GM12864 (cell line): ENCODE results near the gene FBXO21.

ENCODE experiments used
- DNase-seq: peaks from one replicate; pipeline ENCODE4 v3.0.0-alpha.2; 2011; ENCODE audit warnings: low read depth
- H3K4me3 ChIP-seq: 2 replicates; pipeline ENCODE4 v1.5.1; 2011; ENCODE audit warnings: mild to moderate bottlenecking, low read depth, low read length, control low read depth
- CTCF ChIP-seq: IDR thresholded peaks from 2 replicates; pipeline ENCODE4 v1.5.1; 2011; ENCODE audit warnings: low read depth, mild to moderate bottlenecking, moderate library complexity, low read length, control low read depth, inconsistent platforms; ENCODE audit errors: missing control alignments

FBXO21 gene

DNA sequence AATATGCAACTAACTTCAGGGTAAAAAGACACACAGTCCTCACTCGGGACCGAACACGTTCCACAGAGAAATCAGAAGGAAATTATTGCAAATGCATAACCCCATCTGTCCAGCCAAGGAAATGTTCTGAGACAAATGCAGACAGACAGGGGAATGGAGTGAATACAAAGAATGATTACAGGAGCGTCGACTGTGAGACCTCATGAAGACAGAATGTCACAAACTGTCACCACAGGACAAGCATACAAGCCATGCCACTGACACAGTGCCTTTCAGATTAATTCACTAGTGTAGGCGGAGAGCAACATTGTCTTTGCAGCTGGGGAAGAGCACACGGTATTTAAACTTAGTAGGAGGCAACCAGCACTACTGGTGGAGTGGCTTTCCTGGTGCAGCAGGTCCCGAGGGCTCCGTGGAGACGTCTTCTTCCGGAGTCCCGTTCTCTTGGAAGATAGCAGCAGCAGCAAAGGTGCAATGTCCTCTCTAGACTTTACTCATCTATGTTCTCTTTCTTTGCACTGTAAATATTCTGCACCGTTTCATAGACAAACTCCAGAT, 44.6 kb downstream of the FBXO21 start:
- no peak for TF ChIP-seq CTCF
- no peak overlapping the region for H3K4me3 ChIP-seq
- DNase-seq = no peak

GRCh38 chr12:117144599-117144998, 45.7 kb downstream of the FBXO21 start:
- H3K4me3 ChIP-seq = no peak overlapping the region
- no peak for DNase-seq
- TF ChIP-seq CTCF = no peak

GRCh38 chr12:117143008-117143532, 47.2 kb downstream of the FBXO21 start:
- no peak overlapping the region for H3K4me3 ChIP-seq
- no peak for TF ChIP-seq CTCF
- no peak for DNase-seq

DNA sequence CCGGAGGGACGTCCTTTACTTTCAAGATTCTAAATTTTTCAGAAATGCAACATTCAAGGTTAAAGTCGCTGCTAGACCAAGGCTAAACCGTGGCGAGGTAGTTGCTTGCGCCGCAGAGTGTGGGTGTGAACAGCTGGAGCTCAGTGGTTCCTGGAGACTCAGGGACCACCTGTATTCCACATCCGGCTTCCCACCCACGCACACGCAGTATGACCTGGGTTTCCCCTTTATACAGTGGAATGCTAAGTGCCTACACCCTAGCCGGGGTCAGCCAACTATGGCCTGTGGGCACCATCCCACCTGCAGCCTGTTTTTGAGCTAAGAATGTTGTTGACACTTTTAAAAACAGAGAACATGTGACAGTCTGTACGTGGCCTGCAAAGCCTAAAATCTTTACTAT, 48.2 kb downstream of the FBXO21 start:
- no peak for TF ChIP-seq CTCF
- H3K4me3 ChIP-seq = no peak overlapping the region
- no peak for DNase-seq

DNA sequence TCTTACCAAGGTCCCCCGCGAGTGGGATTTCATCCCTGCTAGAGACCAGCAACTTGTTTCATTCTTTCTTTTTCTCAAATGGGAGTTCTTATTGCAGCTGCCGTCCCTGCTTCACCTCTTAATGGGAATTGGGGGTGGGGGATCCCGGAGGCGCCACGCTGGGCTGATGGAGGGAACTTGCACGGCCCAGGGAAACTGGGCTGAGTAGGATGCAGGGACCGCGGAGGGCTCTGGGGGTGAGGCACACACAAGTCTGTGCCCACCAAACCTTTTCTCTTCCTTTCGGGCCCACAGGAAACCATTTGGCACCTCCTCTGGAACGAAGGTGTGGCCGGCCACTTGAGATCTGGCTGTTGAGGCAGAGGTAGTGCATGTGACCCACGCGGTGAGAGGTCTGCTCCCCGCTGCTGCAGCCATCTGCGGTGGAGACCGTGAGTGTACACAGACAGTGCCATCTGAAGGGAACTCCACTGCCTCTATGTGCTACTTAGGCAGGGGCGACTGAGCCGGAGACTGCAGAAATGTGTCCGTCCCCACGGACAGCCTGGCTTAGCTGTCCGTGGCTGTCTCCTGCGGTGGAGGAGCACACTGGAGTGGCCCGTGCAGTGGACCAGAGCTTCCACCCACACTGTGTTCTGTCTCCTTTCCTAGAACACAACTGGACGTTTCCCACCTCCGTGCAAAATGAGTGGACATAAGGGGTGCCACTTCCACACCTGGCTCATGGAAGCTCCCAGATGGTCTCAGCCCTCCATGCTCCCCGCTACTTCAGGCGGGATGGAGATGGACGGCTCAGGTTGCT, 49.0 kb downstream of the FBXO21 start:
- DNase-seq = no peak
- H3K4me3 ChIP-seq = no peak overlapping the region
- TF ChIP-seq CTCF = no peak

- no peak for TF ChIP-seq CTCF
- no peak for DNase-seq
- H3K4me3 ChIP-seq = no peak overlapping the region
Observed at GRCh38 chr12:117140397-117141096, 49.7 kb downstream of the FBXO21 start.
